Breast epithelium (tissue), 3 donors: ENCODE data around the gene KLRC2.

ENCODE experiments used
- POLR2A ChIP-seq: fragments of 450-650 bp; IDR thresholded peaks from one replicate; pipeline ENCODE4 v1.6.1; 2016; ENCODE audit warnings: antibody characterized with exemption, mild to moderate bottlenecking, moderate library complexity
- POLR2AphosphoS5 ChIP-seq, 3 donors: sonication (generic); formaldehyde crosslinking; IDR thresholded peaks; one replicate each; pipeline ENCODE4 v1.6.1; 2017; ENCODE audit warnings: antibody characterized with exemption in 3 of 3
- TF ChIP-seq, protein P1 (sequence below), 3 donors: fragments of 450-650 bp; IDR thresholded peaks; one replicate each; pipeline ENCODE4 v1.5.1; 2016 to 2017; ENCODE audit warnings: antibody characterized with exemption in 3 of 3, mild to moderate bottlenecking in 3 of 3, moderate library complexity in 3 of 3

DNA sequence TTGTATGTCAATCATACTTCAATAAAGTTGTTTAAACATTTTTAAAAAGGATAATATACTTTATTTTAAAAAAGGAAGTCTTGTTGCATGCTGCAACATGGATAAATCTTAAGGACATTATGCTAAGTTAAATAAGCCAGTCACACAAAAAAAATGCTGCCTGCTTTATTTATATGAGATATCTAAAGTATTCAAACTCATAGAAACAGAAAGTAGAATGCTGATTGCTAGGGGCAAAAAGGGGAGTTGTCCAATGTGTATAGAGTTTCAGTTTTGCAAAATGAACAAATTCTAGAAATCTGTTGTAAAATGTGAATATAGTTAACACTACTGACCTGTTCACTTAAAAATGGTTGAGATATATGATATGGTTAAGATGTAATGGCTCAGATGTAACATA lies 35.0 kb downstream of the KLRC2 start:
- TF ChIP-seq POLR2A = no peak
- TF ChIP-seq, protein P1, sequence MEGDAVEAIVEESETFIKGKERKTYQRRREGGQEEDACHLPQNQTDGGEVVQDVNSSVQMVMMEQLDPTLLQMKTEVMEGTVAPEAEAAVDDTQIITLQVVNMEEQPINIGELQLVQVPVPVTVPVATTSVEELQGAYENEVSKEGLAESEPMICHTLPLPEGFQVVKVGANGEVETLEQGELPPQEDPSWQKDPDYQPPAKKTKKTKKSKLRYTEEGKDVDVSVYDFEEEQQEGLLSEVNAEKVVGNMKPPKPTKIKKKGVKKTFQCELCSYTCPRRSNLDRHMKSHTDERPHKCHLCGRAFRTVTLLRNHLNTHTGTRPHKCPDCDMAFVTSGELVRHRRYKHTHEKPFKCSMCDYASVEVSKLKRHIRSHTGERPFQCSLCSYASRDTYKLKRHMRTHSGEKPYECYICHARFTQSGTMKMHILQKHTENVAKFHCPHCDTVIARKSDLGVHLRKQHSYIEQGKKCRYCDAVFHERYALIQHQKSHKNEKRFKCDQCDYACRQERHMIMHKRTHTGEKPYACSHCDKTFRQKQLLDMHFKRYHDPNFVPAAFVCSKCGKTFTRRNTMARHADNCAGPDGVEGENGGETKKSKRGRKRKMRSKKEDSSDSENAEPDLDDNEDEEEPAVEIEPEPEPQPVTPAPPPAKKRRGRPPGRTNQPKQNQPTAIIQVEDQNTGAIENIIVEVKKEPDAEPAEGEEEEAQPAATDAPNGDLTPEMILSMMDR (IDR thresholded peaks at IDR 0.05) = no peak
- TF ChIP-seq POLR2AphosphoS5 (IDR thresholded peaks at IDR 0.05) = no peak
